ENCODE data around the gene RNF222. TPM values are rescaled to one million over a fixed set of nuclear protein-coding genes. Genes with fewer than 3 reads are reported as not detected.
"Not testable (repeated sequence)": the region's sequence is repeated elsewhere in the genome, so short reads cannot be mapped to it uniquely, and the experiment has no call there.

RNF222 gene
- total and polyA plus RNA-seq, 8 donors, result not detected

- FAIRE-seq, result no peak
- Histone ChIP-seq H3K27me3 (no peaks in the 10 kb centered on the region), H3K9me3 (no peaks in the 10 kb centered on the region), H3K4me3 (no peak overlapping the region), H3K27ac (no peak overlapping the region), H3K36me3 (peaks cover 2 to 46% (median 21%) of the 10 kb centered on the region in 3 donors), H3K4me1 (peaks cover 31 to 45% (median 36%) of the 10 kb centered on the region in 3 donors)
- no peak for ATAC-seq
- WGBS, 2 donors, result 32 to 35% methylated on average over 3 of the region's 3 CpGs
- no peak for TF ChIP-seq CTCF (IDR thresholded peaks at IDR 0.05)
- no peak for DNase-seq
- intact Hi-C loops (cut with DNase I), result no loop called here
These were observed 17.6 kb downstream of the RNF222 start for GRCh38 chr17:8380049-8380448.

GRCh38 chr17:8378117-8378516 lies 19.5 kb downstream of the RNF222 start:
- H3K27me3 ChIP-seq; H3K27ac ChIP-seq; ATAC-seq; intact Hi-C loops (cut with DNase I); FAIRE-seq; DNase-seq; H3K9me3 ChIP-seq; H3K4me3 ChIP-seq: not testable (repeated sequence)
- peaks cover 31 to 41% (median 36%) of the 10 kb centered on the region in 3 donors for H3K4me1 ChIP-seq
- 78 to 82% methylated on average over 8 of the region's 8 CpGs for WGBS, 2 donors
- peaks cover 2 to 46% (median 21%) of the 10 kb centered on the region in 3 donors for H3K36me3 ChIP-seq

- DNase-seq (no peak), ATAC-seq (no peak), FAIRE-seq (no peak)
- Histone ChIP-seq H3K4me3 (no peak overlapping the region), H3K4me1 (peaks cover 31 to 41% (median 36%) of the 10 kb centered on the region in 3 donors), H3K9me3 (no peaks in the 10 kb centered on the region), H3K36me3 (peaks cover 2 to 46% (median 21%) of the 10 kb centered on the region in 3 donors), H3K27me3 (no peaks in the 10 kb centered on the region), H3K27ac (peak overlapping the region in 3 of 4 donors; percentile 78 to 83 (median 83))
- no peak for TF ChIP-seq CTCF (IDR thresholded peaks at IDR 0.05)
- intact Hi-C loops (cut with DNase I), result no loop called here
- 83 to 91% methylated on average over 4 of the region's 4 CpGs for WGBS, 2 donors
These were observed 20.2 kb downstream of the RNF222 start for GRCh38 chr17:8377422-8377821.

- H3K4me3 ChIP-seq, result peak within 1 kb of the TSS; percentile 34 to 70 (median 54)
- H3K27me3 ChIP-seq, result no peaks in the 10 kb centered on the region
- peak; percentile 97 to 99 (median 98) for ATAC-seq
- WGBS, 2 donors, result 0% methylated on average over 41 of the region's 41 CpGs
- peaks cover 2 to 42% (median 19%) of the 10 kb centered on the region in 3 donors for H3K36me3 ChIP-seq
- peak within 1 kb of the TSS; percentile 60 to 83 (median 80) for H3K27ac ChIP-seq
- peaks cover 22 to 35% (median 26%) of the 10 kb centered on the region in 3 donors for H3K4me1 ChIP-seq
- H3K9me3 ChIP-seq, result no peaks in the 10 kb centered on the region
- DNase-seq, result peak; percentile 96 to 98 (median 96)
- intact Hi-C loops (cut with DNase I), result no loop called here
- no peak for FAIRE-seq
- peak in 3 of 4 donors; percentile 18 to 53 (median 31) for TF ChIP-seq CTCF (IDR thresholded peaks at IDR 0.05)
These were observed 21.2 kb downstream of the RNF222 start, which contains the start of gene KRABD2 for GRCh38 chr17:8376271-8377067. KRABD2 (minus strand) TSS chr17:8376704.

GRCh38 chr17:8375738-8376259 lies 21.8 kb downstream of the RNF222 start:
- intact Hi-C loops (cut with DNase I), result no loop called here
- peak overlapping the region; percentile 34 to 70 (median 54) for H3K4me3 ChIP-seq
- H3K4me1 ChIP-seq, result peaks cover 18 to 28% (median 20%) of the 10 kb centered on the region in 3 donors
- FAIRE-seq (no peak), ATAC-seq (peak; percentile 10 to 51 (median 38)), DNase-seq (no peak)
- H3K27me3 ChIP-seq, result no peaks in the 10 kb centered on the region
- H3K27ac ChIP-seq, result peak overlapping the region; percentile 60 to 83 (median 80)
- WGBS, 2 donors, result 3 to 4% methylated on average over 18 of the region's 18 CpGs
- TF ChIP-seq CTCF (IDR thresholded peaks at IDR 0.05), result no peak
- H3K9me3 ChIP-seq, result no peaks in the 10 kb centered on the region
- H3K36me3 ChIP-seq, result peaks cover 2 to 37% (median 13%) of the 10 kb centered on the region in 3 donors

GRCh38 chr17:8373856-8374255 lies 23.8 kb downstream of the RNF222 start:
- intact Hi-C loops (cut with DNase I); FAIRE-seq: not testable (repeated sequence)
- WGBS, 2 donors, result 96 to 98% methylated on average over 20 to 25 of the region's 26 CpGs

More at GRCh38 chr17:8373856-8374255, 23.8 kb downstream of the RNF222 start:
- H3K4me1 ChIP-seq, result peaks cover 4 to 11% (median 7%) of the 10 kb centered on the region in 3 donors
- H3K27ac ChIP-seq, H3K9me3 ChIP-seq, H3K4me3 ChIP-seq, H3K27me3 ChIP-seq, ATAC-seq: not testable (repeated sequence)
- peaks cover 2 to 30% (median 11%) of the 10 kb centered on the region in 3 donors for H3K36me3 ChIP-seq
- peak in 2 of 6 donors; percentile 36 to 60 for DNase-seq
